HuH-7 (cell line): ENCODE results near the gene NAB2.
"Not testable (repeated sequence)": the region's sequence is repeated elsewhere in the genome, so short reads cannot be mapped to it uniquely, and the experiment has no call there.

ENCODE experiments used
- DNase-seq: peaks from one replicate; pipeline ENCODE4 v3.0.0; 2011; ENCODE audit warnings: low spot score

The NAB2 gene

DNA sequence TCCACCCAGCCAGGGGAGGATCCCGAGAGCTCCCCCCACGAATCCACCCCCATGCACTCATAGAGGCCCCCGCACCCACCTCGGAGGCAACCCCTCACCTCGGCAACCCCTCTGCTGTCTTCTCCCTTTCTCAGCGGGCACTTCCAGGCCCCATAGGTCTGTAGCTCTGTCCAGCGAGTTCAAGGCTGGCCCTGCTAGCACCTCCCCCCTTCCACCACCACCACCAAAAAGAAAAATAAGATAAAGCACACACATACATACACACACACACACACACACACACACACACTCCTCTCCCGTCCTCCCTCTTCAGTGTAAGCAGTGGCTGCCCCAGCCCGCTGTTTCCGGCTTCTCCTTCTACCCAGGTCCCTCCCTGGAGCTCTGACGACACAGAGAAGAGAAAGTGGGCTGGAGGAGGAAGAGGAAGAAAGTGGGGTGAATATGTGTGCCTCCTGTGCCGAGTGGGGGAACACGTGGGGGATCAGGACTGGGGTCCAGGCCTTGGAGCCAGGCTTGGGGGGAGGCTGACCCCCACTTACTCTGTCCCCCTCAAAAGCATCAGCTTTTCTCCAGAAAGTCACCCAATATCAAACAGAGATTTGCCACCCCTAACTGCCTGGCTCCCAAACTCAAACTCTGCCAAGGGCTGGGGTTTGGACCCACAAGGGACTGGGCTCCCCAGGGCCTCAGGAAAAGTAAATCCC is 22.3 kb downstream of the NAB2 start, which contains the start of gene STAT6:
STAT6 (minus strand) TSS at position 332 of the 704 bp plus-strand sequence. CDS start 3,084 bp downstream, outside the sequence.
- no peak for DNase-seq

DNA sequence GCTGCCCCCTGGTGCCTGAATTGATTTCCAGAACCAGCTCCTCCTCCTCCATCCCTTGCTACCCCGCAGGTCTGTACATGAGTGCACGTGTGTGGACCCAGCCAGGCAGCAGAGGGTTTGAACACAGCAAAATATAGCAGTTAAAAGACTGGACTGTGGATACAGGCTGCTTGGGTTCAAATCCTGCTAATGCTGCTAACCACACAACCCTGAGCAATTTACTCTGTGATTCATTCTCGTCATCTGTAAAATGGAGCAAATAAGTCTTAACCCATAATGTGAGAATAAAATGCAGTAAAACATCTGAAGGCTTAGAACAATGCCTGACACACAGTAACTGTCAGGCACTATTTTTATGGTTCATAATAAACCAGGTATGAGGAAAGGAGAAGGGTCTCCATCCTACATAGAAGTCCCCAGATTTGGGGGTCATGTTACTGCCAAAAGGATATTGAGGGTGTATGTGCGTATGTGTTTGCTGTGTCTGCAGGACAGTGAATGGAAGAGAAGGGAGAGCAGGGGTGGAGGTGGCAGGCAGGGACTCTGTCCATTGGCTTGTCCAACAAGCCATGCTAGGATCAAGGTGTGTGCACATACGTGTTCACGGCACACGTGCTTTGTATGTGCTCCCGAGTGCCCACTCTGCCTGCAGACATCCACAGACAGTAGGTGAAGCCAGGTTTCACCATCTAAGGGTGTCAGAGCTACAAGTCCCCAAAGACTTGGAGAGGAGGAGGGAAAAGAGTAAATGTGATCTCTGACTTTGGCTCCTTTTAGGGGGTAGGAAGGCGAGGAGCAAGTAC is 23.8 kb downstream of the NAB2 start:
- no peak for DNase-seq

DNA sequence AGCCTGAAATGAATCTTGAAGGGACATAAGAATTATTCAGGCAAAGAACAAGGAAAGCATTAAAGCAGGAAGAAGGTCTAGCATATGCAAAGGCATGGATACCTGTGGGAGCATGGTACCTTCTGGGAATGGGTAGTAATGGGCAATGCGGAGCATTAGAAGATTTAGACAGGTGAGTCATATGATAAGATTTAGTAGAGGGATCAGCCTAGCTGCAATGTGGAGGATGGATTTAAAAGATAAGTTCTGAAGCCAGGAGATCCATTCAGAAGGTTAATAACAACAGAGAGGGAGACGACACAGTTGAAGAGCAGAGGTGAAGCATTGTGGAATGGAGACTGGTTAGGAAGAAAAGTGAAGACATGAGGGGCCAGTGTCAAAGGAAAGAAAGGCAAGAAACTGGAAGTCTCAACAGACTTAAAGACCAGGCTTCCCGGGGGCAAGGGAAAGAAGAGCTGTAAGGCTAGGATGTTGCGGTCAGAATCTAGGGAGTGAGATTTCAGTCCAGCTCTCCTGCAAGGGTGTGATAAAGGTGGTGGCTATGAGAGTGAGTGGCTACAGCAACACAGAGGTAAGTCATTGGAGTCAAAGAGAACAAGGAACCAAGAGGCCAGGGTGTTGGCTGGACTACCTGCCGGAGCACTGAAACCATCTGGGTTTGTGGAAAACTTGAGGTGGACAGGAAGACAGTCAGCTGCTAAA is 27.8 kb downstream of the NAB2 start:
- DNase-seq = no peak

- DNase-seq = no peak
Observed at GRCh38 chr12:57118711-57119271, 29.9 kb downstream of the NAB2 start.

DNA sequence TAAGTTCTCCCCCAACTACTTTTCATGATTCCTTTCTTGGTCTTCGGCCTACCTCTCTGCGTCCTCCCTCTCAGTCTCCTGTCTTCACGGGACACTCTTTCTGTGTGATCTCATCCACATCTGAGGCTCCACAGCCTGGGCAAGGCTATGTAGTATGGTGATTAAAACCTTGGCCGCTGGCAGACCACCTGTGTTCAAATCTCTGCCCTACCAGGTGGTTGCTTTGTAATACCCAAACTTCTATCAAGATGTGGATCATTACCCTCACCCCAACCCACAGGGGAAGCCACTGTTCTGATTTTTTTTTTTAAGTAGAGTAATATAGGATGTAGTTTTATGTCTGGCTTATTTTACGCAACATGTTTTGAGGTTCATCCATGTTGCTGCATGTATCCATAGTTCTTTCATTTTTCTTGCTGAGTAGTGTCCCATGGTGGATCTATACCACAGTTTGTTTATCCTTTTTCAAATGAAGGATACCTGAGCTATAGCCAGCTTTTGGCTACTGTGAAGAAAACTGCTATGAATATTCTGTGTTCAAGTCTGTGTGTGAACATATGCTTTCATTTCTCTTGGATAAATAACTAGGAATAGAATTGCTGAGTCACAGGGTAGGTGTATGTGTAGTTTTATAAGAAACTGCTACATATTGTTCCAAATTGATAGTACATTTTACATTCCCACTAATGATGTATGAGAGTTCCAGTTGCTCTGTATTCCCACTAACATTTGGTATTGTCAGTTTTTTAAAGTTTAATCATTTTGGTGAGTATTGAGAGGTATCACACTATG is 30.6 kb downstream of the NAB2 start:
- DNase-seq = no peak

DNA sequence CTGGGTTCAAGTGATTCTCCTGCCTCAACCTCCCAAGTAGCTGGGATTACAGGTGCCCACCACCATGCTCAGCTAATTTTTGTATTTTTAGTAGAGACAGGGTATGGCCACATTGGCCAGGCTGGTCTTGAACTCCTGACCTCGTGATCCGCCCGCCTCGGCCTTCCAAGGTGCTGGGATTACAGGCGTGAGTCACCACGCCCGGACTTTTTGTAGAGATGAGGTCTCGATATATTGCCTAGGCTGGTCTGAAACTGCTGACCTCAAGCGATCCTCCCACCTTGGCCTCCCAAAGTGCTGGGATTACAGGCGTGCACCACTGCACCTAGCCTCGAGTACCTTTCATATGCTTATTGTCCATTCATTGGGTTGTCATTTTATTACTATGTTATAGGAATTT is 31.8 kb downstream of the NAB2 start:
- not testable (repeated sequence) for DNase-seq

- no peak for DNase-seq
Observed at GRCh38 chr12:57123813-57124212, 34.9 kb downstream of the NAB2 start.

DNA sequence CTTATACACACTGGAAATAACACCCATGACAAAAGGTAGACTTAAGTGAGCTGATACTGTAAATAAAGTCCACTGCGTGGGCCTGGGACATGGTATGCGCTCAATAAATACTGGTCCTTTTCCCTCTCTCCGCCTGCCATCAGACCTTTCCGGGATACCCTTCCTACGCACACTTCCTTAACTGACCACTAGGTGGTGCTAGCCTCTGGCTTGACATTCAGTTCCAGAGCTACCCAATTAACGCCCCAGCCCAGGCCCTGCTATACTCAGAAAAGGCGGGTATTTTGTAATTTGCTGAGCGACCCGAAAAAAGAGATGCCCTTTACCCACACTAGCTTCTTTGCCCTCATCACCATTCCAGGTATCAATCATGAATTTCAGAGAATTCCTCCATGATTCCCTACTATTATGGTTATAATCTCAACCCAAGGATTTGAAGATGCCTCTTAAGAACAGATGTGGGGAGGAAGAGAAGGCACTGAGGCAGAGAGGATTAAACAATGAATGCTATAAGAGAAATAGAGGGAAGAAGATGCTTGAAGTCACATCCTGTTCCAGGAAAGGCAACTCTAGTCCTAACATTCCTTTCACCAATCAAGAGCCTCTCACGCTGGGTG is 35.5 kb downstream of the NAB2 start:
- DNase-seq = peak; percentile 80

GRCh38 chr12:57126061-57126460 is 37.1 kb downstream of the NAB2 start:
- DNase-seq = no peak

DNA sequence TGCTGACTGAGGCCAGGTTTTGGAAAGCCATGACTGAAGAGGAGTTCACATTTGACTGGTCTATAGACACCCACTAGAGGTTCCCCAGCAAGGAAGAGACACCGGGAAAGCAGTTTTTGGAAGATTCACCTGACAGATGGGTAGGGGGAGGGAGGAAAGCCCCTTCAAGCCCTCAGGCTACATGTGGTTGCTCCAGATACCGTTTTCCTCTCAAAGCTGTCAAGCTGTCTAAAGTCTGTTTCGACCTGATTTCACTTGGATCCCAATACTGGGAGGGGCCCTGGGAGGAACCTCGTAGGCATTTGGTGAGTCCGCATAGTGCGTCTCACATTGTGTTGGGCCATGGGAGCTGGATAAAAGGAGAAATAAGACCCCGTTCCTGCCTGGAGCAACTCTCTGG is 37.6 kb downstream of the NAB2 start:
- DNase-seq = no peak

GRCh38 chr12:57127101-57127725 is 38.3 kb downstream of the NAB2 start:
- DNase-seq = no peak

DNA sequence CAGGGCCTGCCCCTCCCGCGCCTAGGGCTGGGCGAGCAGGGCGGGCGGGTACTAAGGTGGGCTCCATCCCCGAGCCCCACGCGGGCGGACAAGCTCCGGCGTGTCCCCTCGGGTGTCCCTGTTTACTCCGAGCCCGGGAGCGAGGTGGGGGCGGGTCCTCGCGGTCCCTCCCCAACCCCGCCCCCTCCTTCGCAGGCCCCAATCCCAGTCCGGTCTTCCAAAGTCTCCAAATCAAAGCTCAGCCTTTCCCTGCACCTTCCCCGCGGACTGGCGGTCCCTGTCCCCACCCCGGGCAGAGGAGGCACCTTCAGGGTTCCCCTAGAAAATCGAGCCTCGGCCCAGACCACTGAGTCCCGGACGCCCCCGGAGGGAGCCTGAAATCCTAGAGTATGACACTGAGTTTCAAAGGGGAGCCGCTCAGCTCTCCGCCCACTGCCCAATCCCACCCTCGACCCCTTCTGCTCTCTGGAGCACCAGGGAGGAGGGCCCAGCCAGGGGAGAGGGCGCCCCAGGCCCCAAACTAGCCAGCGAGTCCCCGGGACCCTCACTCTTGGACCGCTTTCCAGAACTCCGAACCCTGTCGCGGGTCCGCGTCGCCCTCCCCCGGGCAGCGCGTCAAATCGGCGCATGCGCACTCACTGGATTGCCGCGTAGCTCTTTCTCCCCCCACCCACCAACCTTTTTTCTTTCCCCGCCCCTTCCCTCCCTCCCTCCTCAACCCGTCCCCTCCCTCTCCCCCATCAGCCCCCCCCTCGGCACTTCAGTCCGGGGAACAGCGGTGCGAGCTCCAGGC is 39.0 kb downstream of the NAB2 start, which contains the start of gene LRP1:
LRP1 (plus strand) TSS at position 758 of the 793 bp plus-strand sequence. CDS start 482 bp downstream, outside the sequence.
- DNase-seq = peak; percentile 89

DNA sequence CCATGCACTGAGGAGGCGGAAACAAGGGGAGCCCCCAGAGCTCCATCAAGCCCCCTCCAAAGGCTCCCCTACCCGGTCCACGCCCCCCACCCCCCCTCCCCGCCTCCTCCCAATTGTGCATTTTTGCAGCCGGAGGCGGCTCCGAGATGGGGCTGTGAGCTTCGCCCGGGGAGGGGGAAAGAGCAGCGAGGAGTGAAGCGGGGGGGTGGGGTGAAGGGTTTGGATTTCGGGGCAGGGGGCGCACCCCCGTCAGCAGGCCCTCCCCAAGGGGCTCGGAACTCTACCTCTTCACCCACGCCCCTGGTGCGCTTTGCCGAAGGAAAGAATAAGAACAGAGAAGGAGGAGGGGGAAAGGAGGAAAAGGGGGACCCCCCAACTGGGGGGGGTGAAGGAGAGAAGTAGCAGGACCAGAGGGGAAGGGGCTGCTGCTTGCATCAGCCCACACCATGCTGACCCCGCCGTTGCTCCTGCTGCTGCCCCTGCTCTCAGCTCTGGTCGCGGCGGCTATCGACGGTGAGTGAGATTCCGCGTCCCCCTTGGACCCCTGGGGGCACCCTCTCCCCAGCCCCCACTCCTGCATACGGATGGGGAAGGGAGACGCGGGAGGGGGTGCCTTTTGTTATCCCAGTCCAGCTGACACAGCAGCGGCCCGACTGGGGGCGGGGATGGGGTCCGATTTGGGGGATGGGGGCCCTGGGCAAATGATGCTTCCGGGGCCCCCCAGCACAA is 39.8 kb downstream of the NAB2 start:
- no peak for DNase-seq

DNA sequence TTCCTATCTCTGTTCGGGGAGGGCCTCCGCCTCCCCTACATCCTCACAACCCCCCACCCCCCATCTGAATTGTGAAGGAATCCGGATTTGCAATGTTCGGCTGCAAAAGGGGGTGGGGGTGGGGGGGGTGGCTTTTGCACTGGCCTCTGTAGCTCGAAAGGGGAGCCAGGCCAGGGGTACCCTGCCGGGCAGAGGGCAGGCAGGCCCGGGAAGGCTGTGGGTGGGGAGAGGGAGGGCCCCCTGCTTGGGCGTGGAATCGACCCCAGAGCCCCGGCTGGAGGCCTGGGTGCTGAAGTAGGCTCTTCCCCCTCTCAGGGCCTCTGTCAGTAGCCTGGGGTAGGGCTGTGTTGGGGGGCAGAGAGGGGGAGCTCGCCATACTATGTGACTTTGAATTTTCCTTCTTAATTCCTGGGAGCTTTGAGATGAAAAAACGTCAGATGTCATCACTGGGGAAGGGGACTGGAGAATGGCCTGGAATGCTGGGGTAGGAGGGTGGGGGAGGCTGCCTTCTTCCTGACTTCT is 40.5 kb downstream of the NAB2 start:
- DNase-seq = no peak

DNA sequence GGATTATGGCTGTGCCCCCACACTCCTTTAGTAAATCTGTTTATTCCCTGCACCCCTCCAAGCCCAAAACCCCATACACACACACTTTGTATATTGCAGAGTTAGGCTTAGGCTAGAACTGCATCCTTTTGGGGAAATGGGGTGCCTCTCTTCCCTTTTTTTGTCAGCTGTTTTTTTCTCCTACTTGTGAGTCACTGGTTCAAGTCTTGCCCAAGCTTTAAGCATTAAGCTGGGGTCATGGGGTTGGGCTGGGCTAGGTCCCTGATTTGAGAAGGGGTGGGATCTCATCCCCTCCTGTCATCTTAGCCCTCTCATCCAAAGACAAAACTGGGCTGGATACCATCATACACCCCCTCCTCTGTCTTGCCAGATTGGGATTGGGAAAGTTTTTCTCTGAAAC is 41.0 kb downstream of the NAB2 start:
- DNase-seq = no peak

DNA sequence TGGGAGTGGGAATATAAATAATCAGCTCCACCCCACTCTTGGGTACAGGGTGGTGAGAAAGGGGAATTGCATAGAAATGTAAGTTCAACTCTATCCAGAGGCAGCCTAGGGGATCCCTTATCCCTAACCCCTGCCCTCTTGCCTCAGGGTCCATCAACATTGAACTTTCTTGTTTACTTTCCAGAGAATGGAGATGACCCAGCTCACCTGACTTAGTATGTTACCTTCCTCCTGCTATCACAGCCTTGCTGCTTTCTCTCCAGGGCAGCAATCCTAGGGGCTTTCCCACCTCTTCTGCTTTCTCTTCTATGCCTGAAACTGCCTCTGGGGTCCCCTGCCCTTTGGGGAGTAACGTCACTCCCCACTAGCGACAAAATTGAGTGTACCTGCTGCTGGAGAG is 42.0 kb downstream of the NAB2 start:
- no peak for DNase-seq

- DNase-seq = no peak
Observed at GRCh38 chr12:57131896-57132744, 43.2 kb downstream of the NAB2 start.

DNA sequence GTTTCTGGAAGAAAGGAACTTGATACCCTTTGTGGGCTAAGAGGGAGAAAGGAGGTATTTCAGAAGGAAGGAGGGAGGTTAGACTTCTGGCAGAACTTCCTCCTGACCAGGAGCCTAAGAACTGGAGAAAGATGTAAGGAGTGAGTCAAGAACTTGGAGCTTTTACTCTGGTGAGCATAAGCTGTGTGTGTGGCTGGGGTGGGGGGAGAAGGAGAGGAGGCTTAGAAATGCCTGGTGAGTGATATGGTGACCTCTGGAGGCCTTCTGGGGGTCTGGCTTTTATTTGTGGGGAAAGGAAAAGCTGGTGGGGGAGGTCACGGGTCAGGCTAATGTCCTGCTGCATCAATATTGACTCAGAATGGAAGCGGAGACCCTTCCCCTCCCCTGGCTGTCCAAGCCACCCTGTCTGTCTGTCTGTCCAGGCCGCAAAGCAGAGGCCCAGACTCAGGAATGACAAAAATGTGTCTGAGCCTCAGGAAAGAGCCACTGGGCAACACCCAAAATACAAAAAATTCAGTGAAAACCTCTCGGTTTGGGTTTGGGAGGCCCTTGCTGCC is 44.2 kb downstream of the NAB2 start:
- no peak for DNase-seq
